GM23248 (cell line): ENCODE results near the gene SH3RF3.

ENCODE experiments used
- EZH2 ChIP-seq: fragments of 200-600 bp; sonication (generic); IDR thresholded peaks from 2 replicates; pipeline ENCODE4 v1.6.1; 2018; ENCODE audit warnings: antibody characterized with exemption, mild to moderate bottlenecking; ENCODE audit not compliant: insufficient read depth, poor library complexity, severe bottlenecking
- EZH2phosphoT487 ChIP-seq: fragments of 200-600 bp; sonication (generic); IDR thresholded peaks from 2 replicates; pipeline ENCODE4 v1.6.1; 2018; ENCODE audit warnings: antibody characterized with exemption, moderate library complexity, mild to moderate bottlenecking, low read depth; ENCODE audit not compliant: insufficient read depth

DNA sequence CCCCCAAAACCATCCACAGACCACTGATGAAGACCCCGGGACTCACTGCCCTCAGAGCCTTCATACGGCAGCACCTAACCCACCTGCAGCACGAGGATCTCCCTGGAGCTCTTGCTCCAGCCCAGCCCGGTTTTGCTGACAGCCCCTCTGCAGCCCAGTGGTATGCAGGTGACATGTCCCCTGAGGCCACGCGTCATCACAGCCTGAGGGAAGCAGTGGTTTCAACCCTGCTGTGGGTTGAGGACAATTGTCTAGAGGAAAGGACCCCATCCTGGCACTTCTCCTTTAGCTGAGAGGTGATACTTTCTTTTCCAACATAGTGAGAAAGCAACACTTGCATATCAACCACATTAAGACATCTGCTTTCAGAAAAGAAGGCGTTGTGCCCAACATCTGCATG lies 350.8 kb downstream of the SH3RF3 start:
- TF ChIP-seq EZH2phosphoT487 (no peak), EZH2 (no peak)
